ENCODE data around the gene CDC25A. TPM values are rescaled to one million over a fixed set of nuclear protein-coding genes. Genes with fewer than 3 reads are reported as not detected.

The CDC25A gene
- total and polyA plus RNA-seq, 9 of the 15 experiments (the other 6 are each of a cell fraction or from before 2014, with no cell fraction given), result 3.4 to 61.3 (median 51.8) TPM

DNA sequence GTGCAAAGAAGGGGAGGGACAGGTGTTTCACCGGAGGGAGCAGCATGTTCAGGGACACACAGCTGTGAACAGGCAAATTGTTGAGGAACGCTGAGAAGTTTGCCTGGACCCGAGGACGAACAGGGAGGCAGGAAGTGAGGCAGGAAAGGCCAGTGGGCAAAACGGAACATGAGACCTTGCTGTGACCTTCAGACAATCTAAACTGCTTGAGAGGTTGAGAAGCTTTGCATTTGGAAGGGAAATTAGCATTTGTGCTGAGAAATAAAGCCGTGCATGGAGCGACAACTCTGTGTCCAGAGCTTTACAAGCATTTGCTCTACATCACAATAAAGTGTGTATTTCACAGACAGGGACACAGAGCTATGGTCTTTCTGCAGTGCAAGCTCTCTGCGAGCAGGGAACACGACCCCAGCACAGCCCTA lies 47.9 kb downstream of the CDC25A start:
- Histone ChIP-seq H3K27ac (ENCODE audit: extremely low read depth, low read depth, low read length) (no peak overlapping the region), H4K20me1 (replicated peaks; ENCODE audit: control insufficient read depth, insufficient read depth, low read length) (no peaks in the 10 kb centered on the region), H2AFZ (ENCODE audit: low read depth, low read length) (peak overlapping the region; percentile 80), H3K36me3 (ENCODE audit: control insufficient read depth, insufficient read depth, low read length) (no peaks in the 10 kb centered on the region), H3K79me2 (ENCODE audit: control insufficient read depth, insufficient read depth, low read length) (no peaks in the 10 kb centered on the region), H3K4me2 (ENCODE audit: insufficient read depth, low read length) (peak overlapping the region; percentile 10), H3K4me1 (replicated peaks in 1 of 2; ENCODE audit: control insufficient read depth in 2 of 2, insufficient read depth in 2 of 2, low read length in 2 of 2) (peaks cover 0 to 4% of the 10 kb centered on the region in 2 experiments; a peak in 2 of 5 replicates), H3K9me1 (ENCODE audit: control insufficient read depth, insufficient read depth, low read length) (no peaks in the 10 kb centered on the region), H3K4me3 (no peak overlapping the region), H3K27me3 (ENCODE audit: control insufficient read depth in 2 of 2, insufficient read depth in 2 of 2, low read length in 2 of 2) (peaks cover 0 to 4% of the 10 kb centered on the region in 2 experiments; a peak in 2 of 5 replicates), H3K9me3 (replicated peaks; ENCODE audit: control insufficient read depth, insufficient read depth, low read depth, low read length) (no peaks in the 10 kb centered on the region), H3K9ac (ENCODE audit: insufficient read depth in 1 of 2, low read depth in 2 of 2, low read length in 2 of 2) (peak overlapping the region in 1 of 2 experiments; percentile 75; a peak in 1 of 4 replicates)
- intact Hi-C loops (cut with micrococcal nuclease), result no loop called here
- FAIRE-seq (no peak), ATAC-seq (no peak; the same call in 2 of the 3 replicates), DNase-seq (ENCODE audit: extremely low read depth in 1 of 4, low spot score in 3 of 4) (no peak)
- WGBS (ENCODE audit: insufficient coverage, low coverage, missing lambda C conversion rate), result 26% methylated on average over 9 of the region's 9 CpGs
- in situ Hi-C loops (cut with MboI), result no loop called here
- ChIA-PET POLR2A (interaction anchor here (0.5 to 1.4 kb wide), 9 partner anchors 8 to 267 kb away, joined by 3 to 6 read pairs (median 3); no protein-coding TSS in a partner anchor), CTCF (ENCODE audit: low intra/inter-chr PET ratio) (no interaction called here)
- TF ChIP-seq ZNF384 (IDR thresholded peaks at IDR 0.05; ENCODE audit: low read depth, low read length), result no peak
- TF ChIP-seq SRSF3 (IDR thresholded peaks at IDR 0.05; ENCODE audit: insufficient read depth, low read length), result no peak
- TF ChIP-seq, protein P1, sequence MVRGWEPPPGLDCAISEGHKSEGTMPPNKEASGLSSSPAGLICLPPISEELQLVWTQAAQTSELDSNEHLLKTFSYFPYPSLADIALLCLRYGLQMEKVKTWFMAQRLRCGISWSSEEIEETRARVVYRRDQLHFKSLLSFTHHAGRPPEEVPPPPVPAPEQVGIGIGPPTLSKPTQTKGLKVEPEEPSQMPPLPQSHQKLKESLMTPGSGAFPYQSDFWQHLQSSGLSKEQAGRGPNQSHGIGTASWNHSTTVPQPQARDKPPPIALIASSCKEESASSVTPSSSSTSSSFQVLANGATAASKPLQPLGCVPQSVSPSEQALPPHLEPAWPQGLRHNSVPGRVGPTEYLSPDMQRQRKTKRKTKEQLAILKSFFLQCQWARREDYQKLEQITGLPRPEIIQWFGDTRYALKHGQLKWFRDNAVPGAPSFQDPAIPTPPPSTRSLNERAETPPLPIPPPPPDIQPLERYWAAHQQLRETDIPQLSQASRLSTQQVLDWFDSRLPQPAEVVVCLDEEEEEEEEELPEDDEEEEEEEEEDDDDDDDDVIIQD (CRISPR knock-in tag; IDR thresholded peaks at IDR 0.05), result no peak
- TF ChIP-seq ETV1 (tag; conservative IDR thresholded peaks at IDR 0.05; ENCODE audit: low read depth), result peak; percentile 27; the same call in 1 of the 2 replicates
- TF ChIP-seq, protein P2, sequence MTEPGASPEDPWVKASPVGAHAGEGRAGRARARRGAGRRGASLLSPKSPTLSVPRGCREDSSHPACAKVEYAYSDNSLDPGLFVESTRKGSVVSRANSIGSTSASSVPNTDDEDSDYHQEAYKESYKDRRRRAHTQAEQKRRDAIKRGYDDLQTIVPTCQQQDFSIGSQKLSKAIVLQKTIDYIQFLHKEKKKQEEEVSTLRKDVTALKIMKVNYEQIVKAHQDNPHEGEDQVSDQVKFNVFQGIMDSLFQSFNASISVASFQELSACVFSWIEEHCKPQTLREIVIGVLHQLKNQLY (CRISPR knock-in tag; conservative IDR thresholded peaks at IDR 0.05), result no peak
- no peak for TF ChIP-seq SMARCA4 (IDR thresholded peaks at IDR 0.05)
- TF ChIP-seq MYBL2 (IDR thresholded peaks at IDR 0.05; ENCODE audit: low read depth), result no peak
- no peak for TF ChIP-seq MYBL2 (CRISPR knock-in tag; IDR thresholded peaks at IDR 0.05; ENCODE audit: borderline replicate concordance)
- TF ChIP-seq ESRRA (IDR thresholded peaks at IDR 0.05; ENCODE audit: borderline replicate concordance, low read depth), result peak; percentile 86
- no TSS peak for BruUV-seq (replicated peaks)
